Measurements from ENCODE around the gene SDHAF3.

GRCh38 chr7:97138830-97139229 is 21.3 kb downstream of the SDHAF3 start:
- TF ChIP-seq CTCF (IDR thresholded peaks at IDR 0.05 in 2 of 3, conservative IDR thresholded peaks at IDR 0.05 in 1 of 3; ENCODE audit: borderline replicate concordance in 1 of 3, insufficient read depth in 1 of 3, low read depth in 2 of 3, low read length in 2 of 3) (no peak), POLR2AphosphoS5 (IDR thresholded peaks at IDR 0.05; ENCODE audit: low read depth, low read length) (no peak), RAD21 (IDR thresholded peaks at IDR 0.05; ENCODE audit: low read depth) (no peak), POLR2A (IDR thresholded peaks at IDR 0.05; ENCODE audit: borderline replicate concordance, extremely low read depth, insufficient read depth, insufficient read length) (no peak), SP1 (IDR thresholded peaks at IDR 0.05; ENCODE audit: low read depth) (no peak)
- TF ChIP-seq, protein P1, sequence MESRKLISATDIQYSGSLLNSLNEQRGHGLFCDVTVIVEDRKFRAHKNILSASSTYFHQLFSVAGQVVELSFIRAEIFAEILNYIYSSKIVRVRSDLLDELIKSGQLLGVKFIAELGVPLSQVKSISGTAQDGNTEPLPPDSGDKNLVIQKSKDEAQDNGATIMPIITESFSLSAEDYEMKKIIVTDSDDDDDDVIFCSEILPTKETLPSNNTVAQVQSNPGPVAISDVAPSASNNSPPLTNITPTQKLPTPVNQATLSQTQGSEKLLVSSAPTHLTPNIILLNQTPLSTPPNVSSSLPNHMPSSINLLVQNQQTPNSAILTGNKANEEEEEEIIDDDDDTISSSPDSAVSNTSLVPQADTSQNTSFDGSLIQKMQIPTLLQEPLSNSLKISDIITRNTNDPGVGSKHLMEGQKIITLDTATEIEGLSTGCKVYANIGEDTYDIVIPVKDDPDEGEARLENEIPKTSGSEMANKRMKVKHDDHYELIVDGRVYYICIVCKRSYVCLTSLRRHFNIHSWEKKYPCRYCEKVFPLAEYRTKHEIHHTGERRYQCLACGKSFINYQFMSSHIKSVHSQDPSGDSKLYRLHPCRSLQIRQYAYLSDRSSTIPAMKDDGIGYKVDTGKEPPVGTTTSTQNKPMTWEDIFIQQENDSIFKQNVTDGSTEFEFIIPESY (IDR thresholded peaks at IDR 0.05; ENCODE audit: extremely low read depth, insufficient replicate concordance, low read length): no peak
- TF ChIP-seq, protein P2, sequence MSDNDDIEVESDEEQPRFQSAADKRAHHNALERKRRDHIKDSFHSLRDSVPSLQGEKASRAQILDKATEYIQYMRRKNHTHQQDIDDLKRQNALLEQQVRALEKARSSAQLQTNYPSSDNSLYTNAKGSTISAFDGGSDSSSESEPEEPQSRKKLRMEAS (IDR thresholded peaks at IDR 0.05): no peak

Data from HCT116 (cell line).